Endodermal cell (in vitro differentiated cells): ENCODE data around the gene TCHHL1. TPM values are rescaled to one million over a fixed set of nuclear protein-coding genes. Genes with fewer than 3 reads are reported as not detected.

Source experiments
- DNase-seq: peaks from one replicate; pipeline ENCODE4 v3.0.0-alpha.2; 2017
- H3K27ac ChIP-seq: 2 replicates; pipeline ENCODE4 v1.5.1; 2013; ENCODE audit warnings: mild to moderate bottlenecking, low read depth, low read length, moderate library complexity
- H3K27me3 ChIP-seq: 2 replicates; pipeline ENCODE4 v1.6.1; 2013; ENCODE audit warnings: mild to moderate bottlenecking, low read length, moderate library complexity; ENCODE audit not compliant: insufficient read depth, control insufficient read depth, poor library complexity, severe bottlenecking
- H3K36me3 ChIP-seq: 2 replicates; pipeline ENCODE4 v1.7.0; 2013; ENCODE audit warnings: mild to moderate bottlenecking, low read length, moderate library complexity; ENCODE audit not compliant: control insufficient read depth, insufficient read depth
- H3K4me1 ChIP-seq: one replicate; pipeline ENCODE4 v1.7.0; 2013; ENCODE audit warnings: low read length; ENCODE audit not compliant: control insufficient read depth, insufficient read depth
- H3K4me3 ChIP-seq: 2 replicates; pipeline ENCODE4 v1.5.1; 2013; ENCODE audit warnings: mild to moderate bottlenecking, low read length, moderate library complexity
- H3K9ac ChIP-seq: 2 replicates; pipeline ENCODE4 v1.6.1; 2013; ENCODE audit warnings: mild to moderate bottlenecking, low read length, moderate library complexity; ENCODE audit not compliant: poor library complexity, severe bottlenecking; ENCODE audit errors: extremely low read depth
- H3K9me3 ChIP-seq: 2 replicates; pipeline ENCODE4 v1.6.1; 2013; ENCODE audit warnings: mild to moderate bottlenecking, low read length, moderate library complexity; ENCODE audit not compliant: control insufficient read depth
- H3K27ac Mint-ChIP-seq: 2 replicates; pipeline ENCODE4 v1.8.0; 2020; ENCODE audit warnings: mixed read lengths
- H3K27me3 Mint-ChIP-seq: 2 replicates; pipeline ENCODE4 v1.8.0; 2021; ENCODE audit warnings: mild to moderate bottlenecking, mixed read lengths; ENCODE audit not compliant: insufficient read depth
- H3K36me3 Mint-ChIP-seq: 2 replicates; pipeline ENCODE4 v1.8.0; 2020; ENCODE audit warnings: low read depth, mixed read lengths
- H3K4me1 Mint-ChIP-seq: 2 replicates; pipeline ENCODE4 v1.8.0; 2020; ENCODE audit warnings: mixed read lengths
- H3K4me3 Mint-ChIP-seq: 2 replicates; pipeline ENCODE4 v1.8.0; 2020; ENCODE audit warnings: mild to moderate bottlenecking, moderate library complexity, mixed read lengths
- H3K9me3 Mint-ChIP-seq: 2 replicates; pipeline ENCODE4 v1.8.0; 2020; ENCODE audit warnings: mild to moderate bottlenecking, mixed read lengths
- WGBS, 2 experiments: methylation state at CpG; one replicate each; pipeline versions ENCODE4 v1.1.5 to v1.1.7; 2013; ENCODE audit warnings: missing lambda C conversion rate in 2 of 2, mixed read lengths in 1 of 2; ENCODE audit not compliant: insufficient coverage in 1 of 2, insufficient read length in 1 of 2; 5-methylcytosine and 5-hydroxymethylcytosine counted together
- total RNA-seq, 2 donors: library from RNA; stranded (reverse); fragmentation: NEBNext Ultra II Directional in 1 of 2; extraction: Animal tissue kit (Norgen Biotek cat#: 25700) in 1 of 2; gene quantifications; 2 replicates in 1 of 2; 3 replicates in 1 of 2; pipeline ENCODE4 v1.2.1, GENCODE V29; 2021
- TF ChIP-seq, protein P1 (sequence below): fragments of 200-600 bp; sonication (generic); conservative IDR thresholded peaks from 2 replicates; pipeline ENCODE4 v1.5.0; 2021; ENCODE audit warnings: antibody characterized with exemption, mild to moderate bottlenecking

Gene TCHHL1
- total RNA-seq, 2 donors from 2014 or later: not detected

DNA sequence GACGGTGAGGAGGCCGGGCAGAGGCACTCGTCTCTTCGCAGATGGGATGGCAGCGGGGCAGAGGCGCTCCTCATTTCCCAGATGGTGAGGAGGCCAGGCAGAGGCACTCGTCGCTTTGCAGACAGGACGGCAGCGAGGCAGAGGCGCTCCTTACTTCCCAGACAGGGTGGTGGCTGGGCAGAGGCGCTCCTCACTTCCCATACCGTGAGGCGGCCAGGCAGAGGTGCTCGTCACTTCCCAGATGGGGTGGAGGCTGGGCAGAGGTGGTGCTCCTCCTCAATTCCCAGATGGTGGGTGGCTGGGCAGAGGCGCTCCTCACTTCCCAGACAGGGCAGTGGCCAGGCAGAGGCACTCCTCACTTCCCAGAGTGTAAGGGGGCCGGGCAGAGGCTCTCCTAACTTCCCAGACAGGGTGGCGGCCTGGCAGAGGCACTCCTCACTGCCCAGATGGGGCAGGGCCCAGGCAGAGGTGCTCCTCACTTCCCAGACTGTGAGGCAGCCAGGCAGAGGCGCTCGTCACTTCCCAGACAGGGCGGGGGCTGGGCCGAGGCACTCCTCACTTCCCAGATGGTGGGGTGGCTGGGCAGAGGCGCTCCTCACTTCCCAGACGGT lies 9.9 kb downstream of the TCHHL1 start:
- Mint-ChIP-seq H3K27ac (no peak overlapping the region), H3K27me3 (peaks cover 12% of the 10 kb centered on the region), H3K4me1 (peaks cover 2% of the 10 kb centered on the region), H3K9me3 (peaks cover 29% of the 10 kb centered on the region), H3K4me3 (no peak overlapping the region), H3K36me3 (no peaks in the 10 kb centered on the region)
- Histone ChIP-seq H3K36me3 (no peaks in the 10 kb centered on the region), H3K9ac (no peak overlapping the region), H3K27me3 (no peaks in the 10 kb centered on the region), H3K9me3 (peaks cover 6% of the 10 kb centered on the region), H3K27ac (no peak overlapping the region), H3K4me3 (no peak overlapping the region), H3K4me1 (no peaks in the 10 kb centered on the region)
- TF ChIP-seq, protein P1, sequence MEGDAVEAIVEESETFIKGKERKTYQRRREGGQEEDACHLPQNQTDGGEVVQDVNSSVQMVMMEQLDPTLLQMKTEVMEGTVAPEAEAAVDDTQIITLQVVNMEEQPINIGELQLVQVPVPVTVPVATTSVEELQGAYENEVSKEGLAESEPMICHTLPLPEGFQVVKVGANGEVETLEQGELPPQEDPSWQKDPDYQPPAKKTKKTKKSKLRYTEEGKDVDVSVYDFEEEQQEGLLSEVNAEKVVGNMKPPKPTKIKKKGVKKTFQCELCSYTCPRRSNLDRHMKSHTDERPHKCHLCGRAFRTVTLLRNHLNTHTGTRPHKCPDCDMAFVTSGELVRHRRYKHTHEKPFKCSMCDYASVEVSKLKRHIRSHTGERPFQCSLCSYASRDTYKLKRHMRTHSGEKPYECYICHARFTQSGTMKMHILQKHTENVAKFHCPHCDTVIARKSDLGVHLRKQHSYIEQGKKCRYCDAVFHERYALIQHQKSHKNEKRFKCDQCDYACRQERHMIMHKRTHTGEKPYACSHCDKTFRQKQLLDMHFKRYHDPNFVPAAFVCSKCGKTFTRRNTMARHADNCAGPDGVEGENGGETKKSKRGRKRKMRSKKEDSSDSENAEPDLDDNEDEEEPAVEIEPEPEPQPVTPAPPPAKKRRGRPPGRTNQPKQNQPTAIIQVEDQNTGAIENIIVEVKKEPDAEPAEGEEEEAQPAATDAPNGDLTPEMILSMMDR: no peak
- DNase-seq: no peak
- WGBS, 2 experiments: 78% methylated on average over 6 to 24 of the region's 24 CpGs

DNA sequence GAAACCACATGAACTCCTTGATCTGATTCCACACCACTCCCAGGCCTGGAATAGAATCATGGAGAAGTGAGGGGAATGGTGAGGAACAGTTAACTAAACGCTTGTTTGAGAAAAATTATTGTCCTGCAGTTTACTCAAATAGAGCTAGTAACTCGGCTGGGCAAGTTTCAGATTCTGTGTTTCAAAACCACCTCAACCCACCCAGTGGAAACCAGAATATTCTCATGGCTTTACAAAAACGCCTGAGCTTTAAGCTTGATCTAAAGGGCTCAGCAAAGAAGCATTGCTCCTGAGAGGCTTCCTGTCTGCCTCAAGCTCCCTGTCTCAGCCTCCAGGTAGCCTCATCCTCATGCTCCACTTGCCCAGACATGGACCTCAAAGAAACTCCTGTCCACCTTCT lies 16.6 kb downstream of the TCHHL1 start:
- Mint-ChIP-seq H3K9me3 (no peaks in the 10 kb centered on the region), H3K27ac (no peak overlapping the region), H3K4me3 (no peak overlapping the region), H3K4me1 (peaks cover 5% of the 10 kb centered on the region), H3K36me3 (no peaks in the 10 kb centered on the region), H3K27me3 (peaks cover 12% of the 10 kb centered on the region)
- H3K27me3 ChIP-seq: no peaks in the 10 kb centered on the region
- WGBS, 2 experiments: 45 to 77% methylated on average over 3 of the region's 3 CpGs
- no peak overlapping the region for H3K27ac ChIP-seq
- DNase-seq: no peak
- H3K4me1 ChIP-seq: no peaks in the 10 kb centered on the region
- H3K9me3 ChIP-seq: peaks cover 6% of the 10 kb centered on the region
- TF ChIP-seq, protein P1: no peak
- H3K36me3 ChIP-seq: no peaks in the 10 kb centered on the region
- H3K4me3 ChIP-seq: no peak overlapping the region
- no peak overlapping the region for H3K9ac ChIP-seq

DNA sequence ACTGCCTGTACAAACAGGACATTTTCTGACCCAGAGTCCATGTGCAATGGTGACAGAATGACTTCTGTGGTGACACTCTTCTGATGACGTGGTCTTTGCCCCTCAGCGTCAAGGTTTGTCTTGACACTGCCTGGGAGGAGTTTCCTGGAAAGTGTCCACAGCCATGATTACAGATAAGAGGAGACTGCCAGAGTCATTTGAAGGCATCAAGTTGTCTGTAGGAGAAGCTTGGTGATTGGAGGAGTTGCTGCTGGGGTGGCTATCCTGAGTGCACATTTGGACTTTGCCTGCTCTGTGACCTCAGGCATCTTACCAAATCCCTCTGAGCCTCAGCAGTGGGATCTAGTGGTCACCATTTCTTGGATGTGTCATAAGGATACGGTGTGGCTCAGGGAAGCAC lies 17.7 kb downstream of the TCHHL1 start:
- no peaks in the 10 kb centered on the region for H3K4me1 ChIP-seq
- no peak for DNase-seq
- H3K9me3 ChIP-seq: peaks cover under 1% of the 10 kb centered on the region
- 67 to 92% methylated on average over 3 of the region's 3 CpGs for WGBS, 2 experiments
- TF ChIP-seq, protein P1: no peak
- H3K4me3 ChIP-seq: no peak overlapping the region
- Mint-ChIP-seq H3K27me3 (peaks cover 8% of the 10 kb centered on the region), H3K9me3 (no peaks in the 10 kb centered on the region), H3K4me1 (peaks cover 5% of the 10 kb centered on the region), H3K4me3 (no peak overlapping the region), H3K27ac (no peak overlapping the region), H3K36me3 (no peaks in the 10 kb centered on the region)
- H3K27ac ChIP-seq: no peak overlapping the region
- H3K9ac ChIP-seq: no peak overlapping the region
- no peaks in the 10 kb centered on the region for H3K36me3 ChIP-seq
- no peaks in the 10 kb centered on the region for H3K27me3 ChIP-seq
